SU-DHL-6 (cell line): ENCODE results near the gene CAV1.

Source experiments
- H2AFZ ChIP-seq: fragments of 200-600 bp; sonication (generic); 2 replicates; pipeline ENCODE4 v1.6.1; 2014; ENCODE audit warnings: low read depth, mild to moderate bottlenecking, moderate library complexity, mixed read lengths, antibody characterized with exemption, low read length; ENCODE audit not compliant: severe bottlenecking
- H3F3A ChIP-seq: fragments of 200-600 bp; shearing (Covaris generic); 2 replicates; pipeline ENCODE4 v1.6.0; 2016; ENCODE audit warnings: antibody characterized with exemption, mild to moderate bottlenecking; ENCODE audit not compliant: insufficient read depth
- H3K27ac ChIP-seq: fragments of 200-600 bp; sonication (generic); 2 replicates; pipeline ENCODE4 v1.5.1; 2016; ENCODE audit warnings: low read depth, mild to moderate bottlenecking, low read length, moderate library complexity, mixed read lengths
- H3K27me3 ChIP-seq: fragments of 200-600 bp; sonication (generic), shearing (Covaris generic); 2 replicates; pipeline ENCODE4 v1.6.0; 2014; ENCODE audit warnings: mild to moderate bottlenecking, low read length
- H3K36me3 ChIP-seq: fragments of 200-600 bp; sonication (generic); 2 replicates; pipeline ENCODE4 v1.6.1; 2014; ENCODE audit warnings: mild to moderate bottlenecking, low read length, mixed read lengths
- H3K4me2 ChIP-seq: fragments of 300-600, 200-600 bp; shearing (Covaris generic), sonication (generic); 2 replicates; pipeline ENCODE4 v1.6.0; 2014; ENCODE audit warnings: low read length, low read depth, mild to moderate bottlenecking; ENCODE audit not compliant: poor library complexity, severe bottlenecking
- H3K4me3 ChIP-seq: fragments of 200-600 bp; sonication (generic); 2 replicates; pipeline ENCODE4 v1.5.1; 2014; ENCODE audit warnings: antibody characterized with exemption, low read length, mild to moderate bottlenecking, mixed read lengths; ENCODE audit not compliant: insufficient read depth, poor library complexity, severe bottlenecking
- H3K79me2 ChIP-seq: fragments of 200-600 bp; sonication (generic); 2 replicates; pipeline ENCODE4 v1.6.1; 2014; ENCODE audit warnings: mild to moderate bottlenecking, low read length, moderate library complexity; ENCODE audit not compliant: insufficient read depth
- H3K9ac ChIP-seq: fragments of 200-600 bp; sonication (generic); 2 replicates; pipeline ENCODE4 v1.7.0; 2014; ENCODE audit warnings: mild to moderate bottlenecking, low read length
- H3K9me2 ChIP-seq: fragments of 200-600 bp; sonication (generic); replicated peaks from 2 replicates; pipeline ENCODE4 v1.6.1; 2014; ENCODE audit warnings: low read length; ENCODE audit not compliant: insufficient read depth
- H3K9me3 ChIP-seq: fragments of 200-600 bp; sonication (generic); 2 replicates; pipeline ENCODE4 v1.6.1; 2014; ENCODE audit warnings: low read length, mixed read lengths; ENCODE audit not compliant: insufficient read depth
- H4K20me1 ChIP-seq: fragments of 200-600 bp; sonication (generic); 2 replicates; pipeline ENCODE4 v1.6.1; 2014; ENCODE audit warnings: low read depth, mild to moderate bottlenecking, antibody characterized with exemption, low read length, moderate library complexity, mixed read lengths
- EZH2phosphoT487 ChIP-seq: fragments of 200-600 bp; sonication (generic), shearing (Covaris generic); conservative IDR thresholded peaks from 2 replicates; pipeline ENCODE4 v1.6.1; 2018; ENCODE audit warnings: mild to moderate bottlenecking, antibody characterized with exemption, low read length, moderate library complexity, mixed read lengths
- TF ChIP-seq, protein P1 (sequence below): fragments of 200-600 bp; sonication (generic); IDR thresholded peaks from one replicate; pipeline ENCODE4 v1.5.1; 2017; ENCODE audit warnings: antibody characterized with exemption, mild to moderate bottlenecking, low read length, moderate library complexity; ENCODE audit not compliant: insufficient read depth, poor library complexity, severe bottlenecking

The CAV1 gene

GRCh38 chr7:116597384-116597783 lies 72.5 kb downstream of the CAV1 start:
- no peak overlapping the region for H3K27ac ChIP-seq
- no peaks in the 10 kb centered on the region for H3K27me3 ChIP-seq
- no peak overlapping the region for H3K9ac ChIP-seq
- no peak overlapping the region for H3K4me3 ChIP-seq
- H4K20me1 ChIP-seq = no peaks in the 10 kb centered on the region
- no peak overlapping the region for H3K4me2 ChIP-seq
- TF ChIP-seq, protein P1, sequence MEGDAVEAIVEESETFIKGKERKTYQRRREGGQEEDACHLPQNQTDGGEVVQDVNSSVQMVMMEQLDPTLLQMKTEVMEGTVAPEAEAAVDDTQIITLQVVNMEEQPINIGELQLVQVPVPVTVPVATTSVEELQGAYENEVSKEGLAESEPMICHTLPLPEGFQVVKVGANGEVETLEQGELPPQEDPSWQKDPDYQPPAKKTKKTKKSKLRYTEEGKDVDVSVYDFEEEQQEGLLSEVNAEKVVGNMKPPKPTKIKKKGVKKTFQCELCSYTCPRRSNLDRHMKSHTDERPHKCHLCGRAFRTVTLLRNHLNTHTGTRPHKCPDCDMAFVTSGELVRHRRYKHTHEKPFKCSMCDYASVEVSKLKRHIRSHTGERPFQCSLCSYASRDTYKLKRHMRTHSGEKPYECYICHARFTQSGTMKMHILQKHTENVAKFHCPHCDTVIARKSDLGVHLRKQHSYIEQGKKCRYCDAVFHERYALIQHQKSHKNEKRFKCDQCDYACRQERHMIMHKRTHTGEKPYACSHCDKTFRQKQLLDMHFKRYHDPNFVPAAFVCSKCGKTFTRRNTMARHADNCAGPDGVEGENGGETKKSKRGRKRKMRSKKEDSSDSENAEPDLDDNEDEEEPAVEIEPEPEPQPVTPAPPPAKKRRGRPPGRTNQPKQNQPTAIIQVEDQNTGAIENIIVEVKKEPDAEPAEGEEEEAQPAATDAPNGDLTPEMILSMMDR = no peak
- no peak for TF ChIP-seq EZH2phosphoT487
- no peaks in the 10 kb centered on the region for H3K9me2 ChIP-seq
- H2AFZ ChIP-seq = no peak overlapping the region
- no peaks in the 10 kb centered on the region for H3K79me2 ChIP-seq
- H3K9me3 ChIP-seq = no peaks in the 10 kb centered on the region
- H3F3A ChIP-seq = no peaks in the 10 kb centered on the region
- H3K36me3 ChIP-seq = no peaks in the 10 kb centered on the region

DNA sequence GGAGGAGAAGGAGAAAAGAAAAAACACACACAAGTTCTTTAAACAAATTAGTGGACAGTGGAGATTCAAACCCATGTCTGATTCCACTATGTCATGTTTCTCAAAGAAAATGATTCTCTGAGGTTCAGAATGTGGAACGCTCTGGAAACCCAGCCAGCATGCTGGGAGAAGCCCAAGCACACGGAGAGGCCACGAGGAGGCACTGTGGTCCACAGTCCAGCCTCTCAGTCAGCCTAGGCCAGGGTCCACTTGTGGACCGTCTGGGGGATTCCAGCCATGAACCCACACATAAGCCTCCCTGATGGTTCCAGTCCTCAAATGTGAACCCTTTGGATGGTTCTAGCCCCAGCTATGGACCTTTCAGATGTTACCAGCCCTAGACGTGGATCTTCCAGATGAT lies 73.4 kb downstream of the CAV1 start:
- no peaks in the 10 kb centered on the region for H3K36me3 ChIP-seq
- H3K4me2 ChIP-seq = no peak overlapping the region
- no peak overlapping the region for H3K4me3 ChIP-seq
- H3K9ac ChIP-seq = no peak overlapping the region
- no peaks in the 10 kb centered on the region for H3F3A ChIP-seq
- H3K9me2 ChIP-seq = no peaks in the 10 kb centered on the region
- no peaks in the 10 kb centered on the region for H3K27me3 ChIP-seq
- no peaks in the 10 kb centered on the region for H3K9me3 ChIP-seq
- TF ChIP-seq, protein P1 = no peak
- no peak for TF ChIP-seq EZH2phosphoT487
- no peak overlapping the region for H3K27ac ChIP-seq
- no peaks in the 10 kb centered on the region for H3K79me2 ChIP-seq
- H4K20me1 ChIP-seq = no peaks in the 10 kb centered on the region
- H2AFZ ChIP-seq = no peak overlapping the region

DNA sequence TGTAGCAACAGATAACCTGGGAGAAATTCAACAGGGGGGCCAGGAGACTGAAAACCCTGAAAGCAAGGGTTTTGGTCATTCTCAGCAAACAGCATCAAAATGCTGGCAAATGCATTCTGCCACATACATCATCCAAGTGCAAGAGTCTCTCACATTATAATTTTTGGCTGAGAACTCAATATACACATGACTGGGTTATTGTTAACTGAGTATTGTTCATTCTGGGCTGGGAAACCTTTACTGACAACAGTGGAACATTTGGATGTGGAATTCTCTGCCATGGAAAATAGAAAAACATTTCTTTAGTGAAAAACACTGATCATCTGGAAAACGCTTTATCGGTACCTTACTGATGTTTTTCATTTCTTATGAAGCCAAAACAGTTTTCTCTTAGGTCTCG lies 74.0 kb downstream of the CAV1 start:
- H3K27ac ChIP-seq = no peak overlapping the region
- no peaks in the 10 kb centered on the region for H3K79me2 ChIP-seq
- no peak overlapping the region for H3K4me3 ChIP-seq
- no peak overlapping the region for H3K9ac ChIP-seq
- no peaks in the 10 kb centered on the region for H3K9me2 ChIP-seq
- no peak overlapping the region for H3K4me2 ChIP-seq
- H3K9me3 ChIP-seq = no peaks in the 10 kb centered on the region
- H3K36me3 ChIP-seq = no peaks in the 10 kb centered on the region
- H2AFZ ChIP-seq = no peak overlapping the region
- no peaks in the 10 kb centered on the region for H3F3A ChIP-seq
- no peaks in the 10 kb centered on the region for H4K20me1 ChIP-seq
- no peaks in the 10 kb centered on the region for H3K27me3 ChIP-seq
- TF ChIP-seq EZH2phosphoT487 = no peak
- TF ChIP-seq, protein P1 = no peak
